ENCODE measurements around the gene SLC1A4.
"Not testable (repeated sequence)": the region's sequence is repeated elsewhere in the genome, so short reads cannot be mapped to it uniquely, and the experiment has no call there.

The SLC1A4 gene

DNA sequence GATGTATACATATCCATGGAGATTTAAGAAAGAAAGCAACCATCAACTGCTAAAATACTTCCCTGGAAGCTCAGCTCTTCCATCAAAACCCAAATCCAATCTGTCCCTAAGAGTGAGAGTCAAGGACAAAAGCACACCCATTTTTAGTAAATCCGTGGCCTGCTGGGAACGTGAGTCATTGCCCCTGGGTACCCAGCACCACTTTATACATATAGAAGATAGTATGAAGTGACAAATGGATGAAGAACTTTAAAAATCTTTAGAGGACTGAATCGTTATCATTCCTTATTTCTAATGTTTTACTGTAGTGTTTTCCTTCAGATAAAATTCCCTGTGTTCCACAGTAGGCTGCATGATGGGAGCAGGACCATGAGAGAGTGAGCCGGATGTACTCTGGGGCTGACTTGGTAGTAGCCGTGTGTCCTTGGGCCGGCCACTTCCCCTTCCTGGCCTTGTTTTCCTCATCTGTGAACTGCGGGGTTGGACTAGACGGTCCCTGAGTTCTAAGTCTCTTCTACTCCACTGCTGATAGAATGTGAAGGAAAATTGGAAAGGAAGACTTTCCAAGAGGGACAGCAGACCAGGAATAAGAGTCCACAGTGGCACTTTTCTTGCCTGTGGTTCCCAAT is 38.5 kb downstream of the SLC1A4 start:
- no peak for DNase-seq

DNA sequence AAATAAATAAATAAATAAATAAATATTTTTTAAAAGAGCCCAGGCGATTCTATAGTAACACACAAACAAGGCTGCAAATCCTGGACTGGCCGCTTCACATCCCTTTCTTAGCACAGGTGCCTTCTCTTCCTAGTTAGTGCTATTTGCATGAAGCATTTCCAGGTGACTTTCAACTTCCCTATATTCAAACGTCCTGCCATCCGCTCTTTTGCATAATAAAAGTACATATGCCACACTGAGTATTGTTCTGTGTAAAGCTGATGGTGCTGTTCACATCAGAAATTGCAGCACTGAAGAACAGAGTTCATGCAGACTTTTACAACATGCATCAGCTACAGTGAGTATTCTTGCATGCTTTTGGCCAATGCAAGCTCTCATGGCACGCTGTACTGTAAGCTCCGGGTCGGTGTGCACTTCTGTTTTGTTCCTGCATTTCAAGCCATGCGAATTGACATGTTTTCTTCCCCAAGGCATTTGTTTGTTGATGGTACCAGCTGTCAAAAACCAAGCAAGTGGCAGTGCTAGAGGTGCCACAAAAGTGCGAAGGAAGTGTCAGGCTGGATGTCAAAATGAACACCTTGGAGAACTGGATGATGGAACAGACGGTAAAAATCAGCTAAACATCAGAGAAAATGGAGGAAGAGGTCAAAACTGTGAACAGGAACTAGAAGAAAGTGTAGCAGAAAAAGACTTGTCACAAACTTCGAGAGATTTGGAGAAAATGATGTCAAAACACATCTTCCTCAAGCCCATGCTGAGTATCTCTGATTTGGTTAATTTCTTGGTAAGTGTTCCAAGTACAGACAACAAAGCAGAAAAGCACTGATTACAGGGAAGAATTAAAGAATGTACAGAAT is 41.5 kb downstream of the SLC1A4 start:
- no peak for DNase-seq

DNA sequence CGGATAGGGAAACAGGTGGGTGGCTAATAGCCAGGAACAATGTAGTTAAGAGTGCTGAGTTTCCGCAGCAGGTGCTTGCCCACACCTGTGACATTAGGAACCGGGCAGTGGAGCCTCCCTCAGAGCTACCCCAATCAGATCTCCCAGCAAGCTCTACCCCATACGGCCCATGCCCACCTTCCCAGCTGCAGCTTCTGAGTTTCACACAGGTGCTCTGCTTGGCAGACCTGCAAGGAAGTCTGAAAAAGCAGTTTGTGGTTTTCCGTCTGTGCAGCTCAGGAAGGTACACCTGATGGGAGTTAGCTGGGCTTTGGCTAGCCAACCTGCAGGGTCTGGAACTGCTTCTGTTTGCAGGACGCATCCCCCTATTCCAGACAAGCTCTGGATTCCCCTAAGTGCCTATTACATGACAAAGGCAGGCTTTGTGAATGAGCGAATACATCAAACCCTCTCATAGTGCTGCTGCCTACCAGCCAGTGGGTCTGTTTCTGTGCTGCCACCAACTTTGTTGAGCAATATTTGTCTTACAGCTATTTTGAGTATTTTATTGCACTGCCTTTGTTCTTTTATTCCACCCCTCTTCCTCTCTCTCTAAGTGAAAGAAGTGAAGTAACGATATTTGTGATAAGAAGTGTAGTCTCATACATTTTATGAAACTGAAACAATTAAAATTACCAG is 42.3 kb downstream of the SLC1A4 start:
- no peak for DNase-seq

DNA sequence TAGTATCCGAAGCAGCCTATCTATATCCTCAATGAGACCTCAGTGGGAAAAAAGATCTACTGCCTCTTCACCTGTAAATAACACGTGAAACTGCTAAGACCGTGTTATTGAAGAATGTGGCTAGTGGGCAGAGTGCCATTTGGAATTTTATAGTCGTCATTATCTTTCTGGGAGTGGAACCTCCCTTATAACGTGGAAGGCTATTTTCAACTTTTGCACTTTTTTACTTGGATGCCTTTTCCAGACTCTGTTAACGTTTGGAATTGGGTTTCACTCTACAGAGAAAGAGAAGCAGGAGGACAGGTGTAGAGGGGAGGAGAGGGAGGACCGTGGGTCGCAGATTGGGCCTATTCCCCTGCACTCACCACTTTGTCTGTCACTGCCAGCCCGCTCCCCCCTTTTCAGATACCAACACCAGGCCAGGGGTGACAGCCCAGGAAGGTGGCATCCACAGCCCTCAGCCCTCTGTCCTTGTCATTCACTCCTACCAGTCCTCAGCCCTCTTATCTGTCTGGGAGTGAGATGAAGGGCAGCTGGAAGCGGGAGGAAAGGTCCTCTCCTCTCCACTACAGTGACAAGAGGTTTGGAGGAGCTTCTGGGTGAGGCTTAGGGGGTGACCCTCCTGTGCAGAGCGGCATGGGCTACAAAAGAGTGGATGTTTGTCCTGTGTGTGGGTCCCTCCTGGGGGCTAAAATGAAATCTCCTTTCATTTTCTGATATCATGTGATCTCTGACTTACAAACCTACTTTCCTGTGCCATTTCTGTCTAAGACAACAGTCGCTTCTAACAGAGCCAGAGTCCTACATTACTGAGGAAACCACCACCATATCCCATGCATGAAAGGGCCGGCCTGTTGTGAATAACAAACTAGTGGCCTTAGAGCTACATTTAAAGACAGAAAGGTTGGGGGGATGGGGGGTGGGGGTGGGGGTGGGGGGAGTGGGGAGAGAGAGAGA is 43.1 kb downstream of the SLC1A4 start:
- DNase-seq, result no peak

DNA sequence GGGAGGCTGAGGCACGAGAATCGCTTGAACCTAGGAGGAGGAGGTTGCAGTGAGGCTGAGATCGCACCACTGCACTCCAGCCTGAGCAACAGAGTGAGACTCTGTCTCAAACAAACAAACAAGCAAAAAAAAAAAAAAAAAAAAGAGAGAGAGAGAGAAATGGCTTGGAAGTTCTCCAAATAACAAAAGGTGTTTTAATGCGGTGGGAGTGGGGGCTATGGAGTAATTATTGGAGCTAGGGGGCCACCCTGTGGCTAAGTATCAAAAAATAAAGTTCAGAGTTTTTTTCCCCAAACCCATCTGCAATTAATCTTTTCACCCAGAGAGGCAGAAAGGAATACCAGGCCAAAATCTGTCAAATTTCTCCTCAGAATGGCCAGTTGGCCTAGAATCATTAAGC is 44.0 kb downstream of the SLC1A4 start:
- DNase-seq, result no peak

DNA sequence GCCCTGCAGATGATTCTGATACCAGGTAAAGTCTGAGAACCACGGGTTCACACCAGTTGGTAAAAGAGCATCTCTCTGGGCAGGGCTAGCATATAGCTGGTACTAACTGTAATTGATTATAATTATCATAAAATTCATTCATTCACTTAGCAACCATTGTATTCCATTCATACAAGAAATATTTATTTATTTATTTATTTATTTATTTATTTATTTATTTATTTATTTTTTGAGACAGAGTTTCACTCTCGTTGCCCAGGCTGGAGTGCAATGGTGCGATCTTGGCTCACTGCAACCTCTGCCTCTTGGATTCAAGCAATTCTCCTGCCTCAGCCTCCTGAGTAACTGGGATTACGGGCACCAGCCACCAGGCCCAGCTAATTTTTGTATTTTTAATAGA is 44.5 kb downstream of the SLC1A4 start:
- DNase-seq, result not testable (repeated sequence)

DNA sequence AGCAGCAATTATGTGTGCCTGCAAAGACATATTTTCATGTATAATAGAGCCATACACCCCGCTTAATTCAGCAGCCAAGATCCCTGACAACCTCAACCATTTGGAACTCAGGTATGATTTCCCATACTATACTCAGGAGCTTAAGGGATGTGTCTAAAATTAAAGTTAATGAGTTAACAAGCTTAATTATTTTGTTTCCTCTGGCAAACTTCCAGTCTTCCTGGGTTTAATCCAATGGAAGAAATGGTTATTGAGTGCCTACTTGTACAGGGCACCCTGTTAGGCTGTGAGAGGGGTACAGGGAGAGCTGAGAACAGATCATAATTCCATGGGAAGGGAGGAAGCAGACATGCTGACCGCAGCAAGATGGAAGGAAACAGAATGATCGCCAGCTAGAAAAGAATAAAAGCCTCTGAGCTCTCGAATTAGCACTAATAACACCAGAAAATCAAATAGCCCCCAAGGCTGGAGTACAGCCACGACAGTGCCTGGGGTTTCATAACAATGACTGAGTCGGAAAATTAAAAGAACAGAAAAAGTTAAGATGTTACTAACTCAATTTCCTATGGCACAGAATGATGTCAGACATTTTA is 46.2 kb downstream of the SLC1A4 start:
- no peak for DNase-seq

DNA sequence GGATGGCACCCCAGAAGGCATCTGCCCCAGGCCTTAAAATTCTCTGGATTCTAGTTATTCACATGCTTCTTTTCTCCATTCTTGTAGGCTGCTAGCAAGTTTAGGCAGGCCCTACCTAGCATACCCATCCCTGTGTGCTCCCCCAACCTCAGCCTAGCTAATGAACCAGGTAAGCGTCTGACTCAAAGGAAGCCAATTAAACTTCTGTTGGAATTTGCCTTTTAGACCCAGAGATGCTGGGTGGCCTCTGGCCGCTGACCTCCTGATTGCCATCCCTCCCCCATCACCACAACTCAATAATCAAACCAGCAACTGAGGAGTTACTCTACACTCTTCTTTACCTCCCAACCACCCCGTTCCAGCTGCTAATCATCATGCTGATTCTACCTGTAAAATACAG is 48.0 kb downstream of the SLC1A4 start:
- DNase-seq, result no peak

DNA sequence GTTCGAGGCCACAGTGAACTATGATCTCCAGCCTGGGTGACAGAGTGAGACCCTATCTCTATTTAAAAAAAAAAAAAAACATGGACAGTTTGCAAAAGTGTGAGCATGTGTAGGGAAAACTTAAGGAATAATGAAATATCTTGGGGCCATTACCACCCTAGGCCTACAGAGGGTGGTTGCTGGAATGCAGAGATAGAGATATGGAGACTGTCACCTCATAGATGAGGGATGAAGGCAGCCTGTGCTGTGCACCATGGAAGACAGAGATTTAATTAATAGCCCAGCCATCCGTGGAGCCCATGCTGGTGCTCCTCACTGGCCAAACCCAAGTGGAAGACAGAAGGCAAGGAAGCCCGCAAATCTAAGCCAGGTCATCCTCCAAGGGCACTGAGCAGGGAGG is 50.4 kb downstream of the SLC1A4 start:
- no peak for DNase-seq

DNA sequence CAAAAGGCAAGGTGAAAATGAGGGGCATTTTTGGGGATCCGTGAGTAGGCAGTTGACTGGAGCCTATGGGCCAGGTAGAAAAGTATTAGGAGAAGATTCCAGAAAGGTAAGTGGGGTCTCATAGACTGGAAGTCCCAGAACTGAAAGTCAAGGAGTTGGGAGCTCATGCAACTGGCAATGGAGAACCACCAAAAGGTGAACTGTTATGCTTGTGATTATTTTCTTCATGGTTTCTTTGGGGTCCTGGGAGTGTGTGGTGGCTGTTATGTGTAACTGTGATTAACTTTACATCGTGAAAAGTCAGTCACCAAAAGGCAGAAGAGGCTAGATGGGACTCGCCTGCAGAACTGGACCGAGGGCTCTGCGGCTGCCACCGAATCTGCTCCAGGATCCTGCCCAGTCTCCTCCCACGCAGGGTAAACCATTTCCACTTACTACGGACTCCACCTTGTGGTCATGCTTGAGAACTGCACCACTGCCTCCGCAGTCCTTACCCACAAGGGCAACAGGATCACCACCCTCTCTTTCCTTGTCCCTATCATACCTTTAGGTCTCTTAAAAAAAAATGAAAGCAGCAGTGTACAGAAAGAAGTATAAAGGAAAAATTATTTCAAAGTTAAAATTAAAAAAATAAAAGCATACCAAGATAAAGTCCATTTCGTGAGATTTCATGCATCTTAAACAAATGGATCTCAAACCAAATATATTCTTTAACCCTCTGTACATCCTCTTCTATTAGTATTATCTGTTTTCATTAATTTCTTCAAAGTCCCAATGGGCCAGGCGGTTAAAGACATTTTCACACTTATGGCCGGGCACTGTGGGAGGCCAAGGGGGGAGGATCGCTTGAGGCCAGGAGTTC is 51.4 kb downstream of the SLC1A4 start:
- DNase-seq, result peak; percentile 59

DNA sequence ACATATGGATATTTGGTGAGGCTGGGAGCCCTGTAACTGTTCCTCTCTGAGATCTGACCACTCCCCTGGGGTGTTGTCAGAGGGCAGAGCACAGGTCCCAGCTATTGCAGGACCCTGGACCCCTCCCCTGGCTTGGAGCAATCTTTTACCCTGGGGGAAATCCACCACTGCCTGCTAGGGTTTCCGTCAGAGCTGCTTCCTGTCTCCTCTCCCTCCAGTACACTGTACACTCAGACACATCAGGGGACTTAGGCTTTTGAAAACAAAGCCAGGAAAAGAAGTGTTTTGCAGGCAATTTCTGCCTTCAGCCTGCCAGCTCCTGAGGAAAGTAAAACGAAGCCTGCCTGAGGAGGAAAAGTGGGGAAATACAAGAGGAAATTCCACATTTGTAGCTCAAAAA is 53.8 kb downstream of the SLC1A4 start:
- DNase-seq, result no peak

DNA sequence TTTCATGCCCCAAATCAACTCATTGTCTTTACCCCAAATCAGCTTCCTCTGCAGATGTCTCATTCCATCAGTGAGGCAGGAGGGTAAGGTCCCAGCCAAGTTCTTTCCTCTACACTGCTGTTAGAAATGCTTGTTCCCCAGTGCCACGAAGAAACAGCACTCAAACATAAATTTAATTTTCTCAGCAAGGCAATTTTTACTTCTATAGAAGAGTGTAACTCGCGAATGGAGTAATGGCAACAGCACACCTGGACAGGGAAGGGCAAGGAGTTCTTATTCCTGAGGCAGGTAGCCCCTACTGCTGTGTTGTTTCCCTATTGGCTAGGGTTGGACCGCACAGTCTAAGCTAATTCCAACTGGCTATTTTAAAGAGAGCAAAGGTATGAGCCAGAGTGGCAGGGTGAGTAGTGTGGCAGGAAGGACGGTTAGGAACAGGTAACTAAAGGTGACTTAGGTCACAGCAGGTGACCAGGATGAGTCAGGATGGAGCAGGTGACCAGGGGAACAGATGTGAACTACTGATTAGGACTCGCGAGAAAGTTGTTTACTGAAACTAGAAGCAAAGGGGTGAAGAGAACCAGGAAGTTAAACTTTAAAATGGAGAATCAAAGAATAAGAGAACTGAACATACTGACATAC is 55.0 kb downstream of the SLC1A4 start:
- DNase-seq, result no peak

DNA sequence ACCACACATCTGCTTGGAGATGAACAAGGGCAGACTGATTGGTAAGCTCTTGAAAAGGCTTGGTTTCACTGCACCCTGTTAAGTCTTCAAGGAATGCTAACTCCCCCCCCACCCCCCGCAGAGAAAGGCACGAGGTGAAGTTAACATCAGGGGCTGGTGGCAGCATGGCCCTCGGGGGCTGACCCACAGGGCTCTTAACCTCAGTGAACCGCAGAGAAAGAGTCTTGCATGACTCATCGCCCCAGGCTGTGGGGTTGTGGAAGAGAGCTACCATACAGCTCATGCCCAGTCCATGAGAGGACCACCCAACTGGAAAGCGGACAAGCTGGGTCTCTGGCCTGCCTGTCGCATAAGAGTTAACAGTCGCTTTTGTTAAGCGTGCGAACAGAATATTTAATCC is 56.5 kb downstream of the SLC1A4 start:
- DNase-seq, result no peak

DNA sequence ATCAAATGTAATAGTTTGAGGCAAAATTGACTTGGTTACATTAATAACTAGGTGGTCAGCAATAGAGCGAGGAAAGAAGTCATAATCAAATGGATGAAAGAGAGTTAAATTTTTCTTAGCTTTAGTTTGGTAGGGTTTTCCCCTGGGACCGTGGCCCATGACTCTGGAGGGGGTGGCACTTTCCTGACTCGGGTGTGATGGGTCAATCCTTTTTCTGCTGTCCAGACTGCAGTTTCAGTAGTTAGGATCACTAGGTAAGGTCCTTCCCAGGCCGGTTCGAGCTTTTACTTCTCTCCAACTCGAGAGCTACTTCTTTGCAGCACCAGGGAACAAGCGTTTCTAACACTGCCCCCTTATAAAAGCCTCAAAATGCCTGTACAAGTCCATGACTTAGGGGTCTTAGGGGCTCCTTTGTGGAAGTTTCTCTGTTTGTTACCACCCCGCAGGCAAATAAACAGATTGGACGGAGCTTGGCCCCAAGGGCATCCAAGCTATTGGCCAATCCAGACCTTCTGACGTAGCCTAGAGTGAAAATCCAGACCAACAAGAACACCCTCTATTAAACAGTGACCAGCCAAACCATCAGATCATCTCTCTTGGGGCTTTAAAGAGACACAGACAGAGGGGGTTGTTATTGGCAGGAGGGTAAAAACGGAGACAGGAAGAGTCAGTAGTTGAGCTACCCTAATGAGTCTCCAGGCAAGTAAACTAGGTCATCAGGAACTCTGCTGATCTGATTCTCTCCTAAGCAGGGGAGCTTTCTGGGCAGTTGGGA is 57.6 kb downstream of the SLC1A4 start:
- DNase-seq, result no peak

DNA sequence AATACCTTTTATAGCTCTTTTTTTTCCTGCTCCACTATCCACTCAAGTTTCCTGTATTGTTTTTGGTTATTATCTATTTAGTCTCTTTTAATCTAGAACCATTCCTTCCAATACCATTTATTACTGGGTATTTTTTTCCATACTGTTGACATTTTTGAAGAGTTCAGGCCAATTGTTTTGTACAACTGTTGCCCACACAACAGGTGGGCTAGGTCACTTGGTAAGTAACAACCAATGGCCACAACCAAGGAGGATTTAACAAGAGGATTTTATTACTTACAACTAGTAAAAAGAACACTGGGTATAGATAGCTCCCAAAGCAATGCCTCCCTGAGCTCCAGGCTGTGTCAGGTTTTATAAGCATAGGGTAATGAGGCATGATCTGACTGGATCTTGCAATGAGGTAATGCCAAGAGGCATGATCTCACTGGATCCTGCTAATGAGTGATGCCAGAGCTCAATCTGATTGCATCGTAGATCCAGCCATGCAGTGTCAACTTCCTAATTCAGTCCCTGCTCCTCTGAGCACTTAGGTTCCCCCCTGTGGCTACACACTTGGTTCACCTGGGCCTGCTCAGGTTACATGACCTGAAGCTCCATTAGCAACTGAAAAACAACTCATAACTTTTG is 59.9 kb downstream of the SLC1A4 start:
- no peak for DNase-seq

DNA sequence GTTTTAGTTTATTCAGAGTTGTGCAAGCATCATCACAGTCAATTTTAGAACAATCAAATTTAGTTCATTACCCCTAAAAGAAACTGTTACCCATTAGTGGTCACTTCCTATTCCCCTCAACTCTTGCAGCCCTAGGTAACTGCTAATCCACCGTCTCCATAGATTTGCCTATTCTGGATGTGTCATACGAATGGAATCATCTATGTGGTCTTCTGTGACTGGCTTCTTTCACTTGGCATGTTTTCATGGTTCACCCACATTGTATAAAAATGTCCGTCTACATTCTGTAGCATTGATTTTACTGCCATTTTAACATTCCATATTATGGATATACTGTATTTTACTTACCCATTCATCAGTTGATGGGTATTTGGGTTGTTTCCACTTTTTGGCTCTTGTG is 61.7 kb downstream of the SLC1A4 start:
- no peak for DNase-seq

DNA sequence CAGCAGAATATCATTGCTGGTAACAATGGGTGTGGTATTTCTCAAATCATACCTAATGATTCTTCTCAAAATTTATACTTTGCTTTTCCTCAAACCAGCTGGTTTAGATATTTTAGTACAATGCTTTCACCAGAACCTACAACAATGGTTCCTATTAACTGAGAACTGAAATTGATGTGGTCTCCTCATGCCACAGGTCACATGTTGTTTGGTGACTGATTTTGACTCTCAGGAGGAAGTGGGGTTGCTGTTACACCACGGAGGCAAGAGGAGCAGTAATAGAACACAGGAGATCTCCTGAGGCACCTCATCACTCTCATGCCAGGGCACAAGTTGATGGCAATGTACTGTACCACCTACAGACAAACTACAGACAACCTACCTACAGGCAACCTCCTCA is 64.0 kb downstream of the SLC1A4 start:
- DNase-seq, result no peak

DNA sequence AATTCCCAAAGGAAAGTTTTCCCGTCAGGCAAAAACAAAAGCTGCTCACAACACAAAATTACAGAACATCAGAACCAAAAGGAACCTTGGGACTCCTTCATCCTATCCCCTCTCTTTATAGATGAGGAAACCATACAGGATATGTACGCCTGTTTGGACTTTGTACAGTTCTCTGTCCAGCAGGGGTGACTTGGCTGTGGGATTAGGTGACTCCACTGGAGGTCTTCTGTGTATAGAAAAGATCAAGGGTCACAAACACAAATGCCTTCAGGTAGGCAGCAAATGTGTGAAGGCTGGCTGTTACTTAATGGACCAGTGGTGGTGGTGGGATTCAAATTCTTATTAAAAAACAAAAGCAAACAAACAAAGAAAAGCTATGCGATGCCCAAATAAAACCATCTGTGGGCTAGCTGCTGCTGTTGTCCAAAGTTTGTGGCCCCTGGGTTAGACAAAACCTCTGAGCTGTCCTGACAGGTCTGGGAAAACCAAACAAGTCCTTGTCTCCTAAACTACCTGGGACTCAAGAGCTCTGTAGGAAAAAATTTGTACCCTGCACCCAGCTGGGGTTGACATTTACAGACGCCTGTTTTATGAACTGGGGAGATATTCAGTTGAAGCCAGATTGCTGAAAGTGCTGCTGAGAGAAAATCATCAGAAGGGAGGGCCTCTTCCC is 65.7 kb downstream of the SLC1A4 start:
- no peak for DNase-seq
